Central memory CD8-positive, alpha-beta T cell (primary cell): ENCODE results near the gene GPR137.

Experiments used
- ATAC-seq: fragments of 150-1000 bp; cut with Tn5 transposase; replicated peaks from 2 replicates; pipeline ENCODE4 v1.10.0; 2022; ENCODE audit warnings: mild to moderate bottlenecking, moderate FRiP score, moderate number of reproducible peaks; ENCODE audit not compliant: poor library complexity, severe bottlenecking; ENCODE audit errors: extremely low read depth
- DNase-seq, 2 donors: peaks; one replicate each; pipeline ENCODE4 v3.0.0; 2021; ENCODE audit warnings: low spot score in 2 of 2
- H3K27ac Mint-ChIP-seq: one replicate; pipeline ENCODE4 v1.8.0; 2022; ENCODE audit warnings: low read depth, mild to moderate bottlenecking, moderate library complexity, mixed read lengths
- H3K27me3 Mint-ChIP-seq: one replicate; pipeline ENCODE4 v1.8.0; 2022; ENCODE audit warnings: mixed read lengths
- H3K36me3 Mint-ChIP-seq: one replicate; pipeline ENCODE4 v1.8.0; 2022; ENCODE audit warnings: mild to moderate bottlenecking, moderate library complexity, mixed read lengths; ENCODE audit not compliant: insufficient read depth
- H3K4me1 Mint-ChIP-seq: one replicate; pipeline ENCODE4 v1.8.0; 2022; ENCODE audit warnings: mixed read lengths
- H3K4me3 Mint-ChIP-seq: one replicate; pipeline ENCODE4 v1.8.0; 2022; ENCODE audit warnings: mild to moderate bottlenecking, moderate library complexity, mixed read lengths
- H3K9me3 Mint-ChIP-seq: one replicate; pipeline ENCODE4 v1.8.0; 2022; ENCODE audit warnings: mixed read lengths

Gene GPR137

DNA sequence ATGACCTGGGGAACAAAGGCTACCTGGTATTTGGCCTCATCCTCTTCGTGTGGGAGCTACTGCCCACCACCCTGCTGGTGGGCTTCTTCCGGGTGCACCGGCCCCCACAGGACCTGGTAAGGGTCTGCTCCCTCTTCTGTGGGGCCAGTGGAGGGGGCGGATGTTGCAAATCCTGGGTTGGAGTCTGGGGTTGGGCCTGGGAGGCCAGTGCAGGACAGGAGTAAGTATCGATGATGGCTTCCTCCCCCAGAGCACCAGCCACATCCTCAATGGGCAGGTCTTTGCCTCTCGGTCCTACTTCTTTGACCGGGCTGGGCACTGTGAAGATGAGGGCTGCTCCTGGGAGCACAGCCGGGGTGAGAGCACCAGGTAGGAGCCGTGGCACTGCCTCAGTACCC, 2.7 kb downstream of the GPR137 start:
- H3K27ac Mint-ChIP-seq = no peak overlapping the region
- peaks cover 6% of the 10 kb centered on the region for H3K36me3 Mint-ChIP-seq
- peak overlapping the region; percentile 23 for H3K4me3 Mint-ChIP-seq
- DNase-seq (no peak), ATAC-seq (no peak)
- H3K9me3 Mint-ChIP-seq = no peaks in the 10 kb centered on the region
- peaks cover 29% of the 10 kb centered on the region for H3K4me1 Mint-ChIP-seq
- H3K27me3 Mint-ChIP-seq = peaks cover 22% of the 10 kb centered on the region

DNA sequence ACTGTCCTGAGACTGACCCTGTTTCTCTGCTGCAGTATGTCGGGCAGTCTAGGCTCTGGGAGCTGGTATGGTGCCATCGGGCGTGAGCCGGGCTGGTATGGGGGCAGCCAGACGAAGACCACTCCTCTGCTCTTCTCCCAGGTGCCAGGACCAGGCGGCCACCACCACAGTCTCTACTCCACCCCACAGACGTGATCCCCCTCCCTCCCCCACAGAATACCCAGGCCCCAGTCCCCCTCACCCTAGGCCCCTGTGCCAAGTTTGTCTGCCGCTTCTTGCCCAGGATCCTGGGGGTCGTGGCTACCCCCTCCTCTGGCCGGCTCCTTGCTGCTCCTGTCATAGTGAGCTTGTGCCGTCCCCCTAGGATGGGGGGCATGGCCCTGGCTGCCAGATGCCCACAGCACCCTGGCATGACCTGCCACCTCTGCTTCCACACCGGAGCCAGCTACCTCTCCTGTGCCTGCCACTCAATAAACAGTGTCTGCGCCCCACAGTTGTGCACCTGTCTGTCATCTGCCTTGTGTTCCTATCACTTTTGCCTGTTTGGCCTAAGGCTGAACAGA, 3.4 kb downstream of the GPR137 start:
- Mint-ChIP-seq H3K4me1 (peaks cover 25% of the 10 kb centered on the region), H3K27me3 (peaks cover 29% of the 10 kb centered on the region), H3K4me3 (no peak overlapping the region), H3K9me3 (no peaks in the 10 kb centered on the region), H3K36me3 (peaks cover 6% of the 10 kb centered on the region), H3K27ac (no peak overlapping the region)
- DNase-seq (no peak), ATAC-seq (no peak)

- Mint-ChIP-seq H3K27me3 (peaks cover 45% of the 10 kb centered on the region), H3K27ac (no peak overlapping the region), H3K36me3 (peaks cover 1% of the 10 kb centered on the region), H3K4me3 (peak overlapping the region; percentile 72), H3K4me1 (peaks cover 23% of the 10 kb centered on the region), H3K9me3 (no peaks in the 10 kb centered on the region)
- DNase-seq (no peak), ATAC-seq (no peak)
These were observed 5.0 kb downstream of the GPR137 start for GRCh38 chr11:64290352-64291261.

DNA sequence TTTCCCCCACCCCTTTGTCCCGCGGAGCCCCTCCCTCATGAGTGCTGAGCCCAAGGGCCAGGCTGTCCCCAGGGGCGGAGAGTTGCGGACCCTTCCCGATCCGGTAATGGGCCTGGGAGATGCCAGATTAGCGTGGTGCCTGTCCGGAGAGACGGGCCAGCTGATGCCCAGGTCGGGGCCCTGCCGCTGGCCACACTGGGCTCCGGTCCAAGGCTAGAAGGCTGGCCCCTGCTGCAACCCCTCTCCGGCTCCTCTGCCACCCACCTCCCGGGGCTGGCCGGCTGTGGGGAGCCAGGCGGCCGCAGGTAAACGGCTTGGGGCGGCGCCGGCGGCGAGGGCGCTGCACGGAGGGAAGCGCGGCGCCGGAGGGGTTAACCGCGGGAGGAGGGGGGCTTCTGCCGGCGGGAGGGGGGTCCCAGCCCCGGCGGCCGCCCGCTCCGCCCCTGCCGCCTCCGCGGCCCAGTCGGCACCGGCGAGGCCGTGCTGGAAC, 5.7 kb downstream of the GPR137 start, which contains the start of gene KCNK4:
Gene KCNK4 (plus strand): TSS at position 41 of the 490 bp plus-strand sequence. CDS start 1,717 bp downstream, outside the sequence.
- Mint-ChIP-seq H3K9me3 (no peaks in the 10 kb centered on the region), H3K36me3 (no peaks in the 10 kb centered on the region), H3K4me1 (peaks cover 20% of the 10 kb centered on the region), H3K4me3 (peak within 1 kb of the TSS; percentile 72), H3K27me3 (peaks cover 52% of the 10 kb centered on the region), H3K27ac (no peak within 1 kb of the TSS)
- ATAC-seq (no peak), DNase-seq (no peak)

DNA sequence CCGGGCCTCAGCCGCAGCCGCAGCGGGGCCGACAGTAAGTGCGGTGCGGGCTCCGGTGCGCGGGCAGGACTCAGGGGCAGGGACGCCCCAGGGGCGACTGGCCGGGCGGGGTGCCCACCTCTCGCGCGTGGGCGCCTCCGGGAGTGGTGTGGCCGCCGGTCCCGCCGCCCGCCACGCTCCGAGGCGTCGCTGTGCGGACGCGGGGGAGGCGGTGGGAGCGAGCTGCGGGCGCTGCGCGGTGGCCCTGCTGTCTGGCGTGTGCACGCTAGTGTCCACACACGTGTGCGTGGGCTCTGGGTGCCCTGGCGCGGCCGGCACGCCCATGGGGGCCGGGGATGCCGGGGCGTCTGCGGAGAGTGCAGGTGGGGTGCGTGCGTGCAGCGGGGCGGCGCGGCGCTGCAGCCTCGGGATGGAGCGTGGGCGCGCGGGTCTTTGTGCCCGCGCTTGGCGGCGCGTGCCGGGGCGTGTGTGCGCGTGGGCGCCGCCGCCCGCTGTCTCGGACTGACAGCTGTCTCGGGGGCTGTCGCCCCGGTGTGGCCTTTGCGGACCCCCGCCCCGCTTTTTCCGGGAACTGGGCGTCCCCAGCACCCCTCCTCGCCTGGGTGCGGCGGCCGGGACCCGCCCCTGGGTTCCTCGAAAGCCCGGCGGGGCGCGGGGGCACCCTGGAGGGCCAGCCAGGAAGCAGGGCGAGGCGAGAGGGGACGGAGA, 6.3 kb downstream of the GPR137 start:
- H3K27me3 Mint-ChIP-seq = peaks cover 58% of the 10 kb centered on the region
- peaks cover 14% of the 10 kb centered on the region for H3K4me1 Mint-ChIP-seq
- DNase-seq (no peak), ATAC-seq (peak; percentile 48)
- H3K4me3 Mint-ChIP-seq = peak overlapping the region; percentile 66
- H3K9me3 Mint-ChIP-seq = no peaks in the 10 kb centered on the region
- H3K36me3 Mint-ChIP-seq = no peaks in the 10 kb centered on the region
- H3K27ac Mint-ChIP-seq = no peak overlapping the region

- Mint-ChIP-seq H3K9me3 (no peaks in the 10 kb centered on the region), H3K36me3 (no peaks in the 10 kb centered on the region), H3K4me1 (peaks cover 13% of the 10 kb centered on the region), H3K4me3 (peak overlapping the region; percentile 66), H3K27ac (no peak overlapping the region), H3K27me3 (peaks cover 65% of the 10 kb centered on the region)
- DNase-seq = no peak
- ATAC-seq = no peak
These were observed 7.0 kb downstream of the GPR137 start for GRCh38 chr11:64292460-64293254.

DNA sequence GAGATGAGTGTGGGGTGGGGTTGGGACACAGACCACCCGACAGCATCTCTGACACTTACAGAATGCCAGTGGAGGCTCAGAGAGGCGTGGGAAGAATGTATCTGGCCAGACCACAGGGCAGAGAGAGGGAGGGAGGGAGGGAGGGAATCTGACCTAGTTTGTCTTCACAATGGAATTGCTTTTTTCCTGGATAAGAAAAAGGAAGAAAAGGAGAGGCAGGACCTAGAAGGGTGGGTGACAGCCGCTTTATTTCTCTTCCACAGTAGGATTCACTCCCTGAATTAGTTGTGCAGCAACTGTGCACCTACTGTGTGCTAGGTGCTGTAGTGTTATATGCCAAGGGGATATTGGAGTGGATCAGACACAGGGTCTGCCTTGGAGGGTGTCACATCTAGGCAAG, 9.1 kb downstream of the GPR137 start:
- no peaks in the 10 kb centered on the region for H3K9me3 Mint-ChIP-seq
- H3K4me1 Mint-ChIP-seq = peaks cover 12% of the 10 kb centered on the region
- H3K27ac Mint-ChIP-seq = no peak overlapping the region
- no peak for DNase-seq
- no peak for ATAC-seq
- H3K36me3 Mint-ChIP-seq = no peaks in the 10 kb centered on the region
- peaks cover 86% of the 10 kb centered on the region for H3K27me3 Mint-ChIP-seq
- no peak overlapping the region for H3K4me3 Mint-ChIP-seq

- peaks cover 17% of the 10 kb centered on the region for H3K4me1 Mint-ChIP-seq
- H3K27ac Mint-ChIP-seq = no peak overlapping the region
- H3K27me3 Mint-ChIP-seq = peaks cover 90% of the 10 kb centered on the region
- no peaks in the 10 kb centered on the region for H3K36me3 Mint-ChIP-seq
- DNase-seq (no peak), ATAC-seq (no peak)
- no peaks in the 10 kb centered on the region for H3K9me3 Mint-ChIP-seq
- H3K4me3 Mint-ChIP-seq = no peak overlapping the region
These were observed 10.1 kb downstream of the GPR137 start for GRCh38 chr11:64295760-64296159.

- H3K36me3 Mint-ChIP-seq = peaks cover 1% of the 10 kb centered on the region
- H3K27ac Mint-ChIP-seq = no peak overlapping the region
- peaks cover 17% of the 10 kb centered on the region for H3K4me1 Mint-ChIP-seq
- DNase-seq (no peak), ATAC-seq (no peak)
- H3K4me3 Mint-ChIP-seq = no peak overlapping the region
- no peaks in the 10 kb centered on the region for H3K9me3 Mint-ChIP-seq
- peaks cover 91% of the 10 kb centered on the region for H3K27me3 Mint-ChIP-seq
These were observed 10.6 kb downstream of the GPR137 start for GRCh38 chr11:64296236-64296635.

GRCh38 chr11:64296830-64297698, 11.4 kb downstream of the GPR137 start:
- Mint-ChIP-seq H3K36me3 (peaks cover 1% of the 10 kb centered on the region), H3K27ac (no peak overlapping the region), H3K4me1 (peaks cover 17% of the 10 kb centered on the region), H3K4me3 (no peak overlapping the region), H3K9me3 (no peaks in the 10 kb centered on the region), H3K27me3 (peaks cover 91% of the 10 kb centered on the region)
- ATAC-seq = no peak
- no peak for DNase-seq

GRCh38 chr11:64297699-64298358, 12.2 kb downstream of the GPR137 start:
- Mint-ChIP-seq H3K4me3 (no peak overlapping the region), H3K9me3 (no peaks in the 10 kb centered on the region), H3K36me3 (peaks cover 1% of the 10 kb centered on the region), H3K27me3 (peaks cover 83% of the 10 kb centered on the region), H3K4me1 (peaks cover 12% of the 10 kb centered on the region), H3K27ac (no peak overlapping the region)
- ATAC-seq (no peak), DNase-seq (no peak)
